Gastrocnemius medialis (tissue), 4 donors: ENCODE data around the gene DCLK2.

ENCODE experiments used
- CTCF ChIP-seq, 5 experiments: fragments of 450-650 bp in 3 of 5; fragments of 200-600 bp in 2 of 5; sonication (generic) in 2 of 5; IDR thresholded peaks in 4 of 5; conservative IDR thresholded peaks in 1 of 5; 1 replicate in 4 of 5; 2 replicates in 1 of 5; pipeline ENCODE4 v1.5.1; 2016 to 2019; ENCODE audit warnings: antibody characterized with exemption in 5 of 5, mild to moderate bottlenecking in 3 of 5, moderate library complexity in 3 of 5
- POLR2A ChIP-seq, 2 donors: fragments of 450-650 bp; IDR thresholded peaks; one replicate each; pipeline ENCODE4 v1.6.1; 2017; ENCODE audit warnings: antibody characterized with exemption in 2 of 2, mild to moderate bottlenecking in 2 of 2, moderate library complexity in 2 of 2

- no peak for TF ChIP-seq CTCF (IDR thresholded peaks at IDR 0.05 in 4 of 5, conservative IDR thresholded peaks at IDR 0.05 in 1 of 5)
- TF ChIP-seq POLR2A (IDR thresholded peaks at IDR 0.05): no peak
Observed at GRCh38 chr4:150206265-150206664, 128.0 kb downstream of the DCLK2 start.
